Panc1 (cell line): ENCODE results near the gene EID2B. TPM values are rescaled to one million over a fixed set of nuclear protein-coding genes. Genes with fewer than 3 reads are reported as not detected.
A peak's percentile ranks its signal among the peaks of the same experiment; 100 is the strongest.

Experiments used
- ATAC-seq: fragments of 200-7000 bp; cut with Tn5 transposase; 2 replicates; pipeline ENCODE4 v1.9.1; 2020; ENCODE audit warnings: mild to moderate bottlenecking, moderate library complexity
- BruUV-seq: library from RNA; stranded (reverse); fragments of 400-500 nt; replicated peaks from 2 replicates; lab custom pipeline; 2021; lab: Mats Ljungman, UMichigan
- CTCF ChIA-PET: fragments of 300-600 bp; sonication (Branson Sonifier 250); formaldehyde crosslinking; loops from one replicate; lab custom pipeline; 2022; ENCODE audit warnings: antibody characterized with exemption; lab: Charles Lee
- POLR2A ChIA-PET: fragments of 300-600 bp; sonication (Branson Sonifier 250); formaldehyde crosslinking; loops from one replicate; lab custom pipeline; 2022; ENCODE audit warnings: antibody characterized with exemption; lab: Charles Lee
- DNase-seq: peaks from one replicate; pipeline ENCODE4 v3.0.0-alpha.2; 2010; ENCODE audit warnings: low read depth, low spot score
- H3K27ac ChIP-seq: 2 replicates; pipeline ENCODE4 v1.5.1; 2011; ENCODE audit warnings: mild to moderate bottlenecking, low read length, inconsistent platforms
- H3K27me3 ChIP-seq: fragments of 200-500 bp; sonication (Bioruptor generic); 2 replicates; pipeline ENCODE4 v1.6.0; 2014; ENCODE audit warnings: low read length, inconsistent platforms; ENCODE audit not compliant: control insufficient read depth, insufficient read depth
- H3K36me3 ChIP-seq: fragments of 200-500 bp; sonication (Bioruptor generic); 2 replicates; pipeline ENCODE4 v1.5.1; 2014; ENCODE audit warnings: inconsistent platforms, mild to moderate bottlenecking, low read length, moderate library complexity; ENCODE audit not compliant: control insufficient read depth, insufficient read depth
- H3K4me1 ChIP-seq: 2 replicates; pipeline ENCODE4 v1.5.1; 2011; ENCODE audit warnings: inconsistent platforms, mild to moderate bottlenecking, low read length, moderate library complexity; ENCODE audit not compliant: control insufficient read depth, insufficient read depth
- H3K4me3 ChIP-seq, 2 experiments: 2 replicates each; pipeline ENCODE4 v1.5.1; 2011 to 2012; ENCODE audit warnings: low read depth in 2 of 2, low read length in 2 of 2, mild to moderate bottlenecking in 2 of 2, inconsistent platforms in 1 of 2, moderate library complexity in 1 of 2
- H3K9me3 ChIP-seq: fragments of 200-500 bp; sonication (Bioruptor generic); 2 replicates; pipeline ENCODE4 v1.5.1; 2014; ENCODE audit warnings: low read depth, mild to moderate bottlenecking, inconsistent platforms, low read length, moderate library complexity; ENCODE audit not compliant: control insufficient read depth, insufficient read depth
- CTCF ChIP-seq: fragments of 450-650 bp; IDR thresholded peaks from 2 replicates; pipeline ENCODE4 v1.5.1; 2017; ENCODE audit warnings: mild to moderate bottlenecking
- POLR2AphosphoS5 ChIP-seq: IDR thresholded peaks from 2 replicates; pipeline ENCODE4 v1.6.1; 2012; ENCODE audit warnings: mild to moderate bottlenecking, low read depth, low read length, moderate library complexity
- SIN3A ChIP-seq: IDR thresholded peaks from 2 replicates; pipeline ENCODE4 v1.6.1; 2012; ENCODE audit warnings: low read depth, mild to moderate bottlenecking, low read length, moderate library complexity, borderline replicate concordance; ENCODE audit not compliant: insufficient read depth
- TCF7L2 ChIP-seq: IDR thresholded peaks from 2 replicates; pipeline ENCODE4 v1.6.1; 2011; ENCODE audit warnings: mild to moderate bottlenecking, low read depth, low read length, inconsistent platforms
- in situ Hi-C: cut with HindIII; loops from 2 replicates; pipeline ENCODE4 v1.10.0; 2016; ENCODE audit warnings: low sequenced_read_pairs, low pct_unique_long_range_greater_than_20kb
- intact Hi-C: fragments of 100-400 bp; cut with micrococcal nuclease; formaldehyde crosslinking; loops from one replicate; pipeline ENCODE4 v1.10.0; 2022; ENCODE audit not compliant: unreplicated experiment
- total RNA-seq: library from RNA; stranded (reverse); gene quantifications from one replicate; pipeline ENCODE4 v1.2.1, GENCODE V29; 2021; ENCODE audit not compliant: unreplicated experiment
- TF ChIP-seq, protein P1 (sequence below), 2 experiments: IDR thresholded peaks; 2 replicates each; pipeline ENCODE4 v1.6.1; 2011 to 2012; ENCODE audit warnings: low read depth in 2 of 2, control low read depth in 1 of 2, low read length in 1 of 2, mild to moderate bottlenecking in 1 of 2, moderate library complexity in 1 of 2; ENCODE audit not compliant: insufficient read depth in 1 of 2

Gene EID2B
- total RNA-seq, 1 experiment from 2014 or later: 37.7 TPM

DNA sequence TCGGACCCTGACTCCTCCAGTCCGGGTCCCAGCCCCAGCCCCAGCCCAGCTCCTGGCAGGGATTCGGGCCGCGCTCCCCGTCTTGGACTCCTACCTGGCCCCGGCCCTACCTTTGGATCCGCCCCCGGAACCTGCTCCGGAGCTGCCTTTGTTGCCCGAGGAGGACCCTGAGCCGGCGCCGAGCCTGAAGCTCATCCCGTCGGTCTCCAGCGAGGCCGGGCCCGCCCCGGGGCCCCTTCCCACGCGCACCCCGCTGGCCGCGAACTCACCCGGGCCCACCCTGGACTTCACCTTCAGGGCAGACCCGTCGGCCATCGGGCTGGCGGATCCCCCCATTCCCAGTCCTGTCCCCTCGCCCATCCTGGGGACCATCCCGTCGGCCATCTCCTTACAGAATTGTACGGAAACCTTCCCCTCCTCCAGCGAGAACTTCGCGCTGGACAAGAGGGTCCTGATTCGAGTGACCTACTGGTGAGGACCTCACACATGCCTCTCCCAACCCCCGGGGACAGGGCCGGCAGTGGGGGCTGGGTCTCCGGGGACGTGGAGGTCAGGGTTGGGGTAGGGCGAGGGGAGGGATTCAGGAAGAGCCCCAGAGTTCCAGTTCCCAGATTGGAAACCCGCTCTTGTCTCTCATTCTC, 17.0 kb downstream of the EID2B start:
- Histone ChIP-seq H3K27ac (peak overlapping the region; percentile 5), H3K4me1 (peaks cover 26% of the 10 kb centered on the region), H3K36me3 (no peaks in the 10 kb centered on the region), H3K9me3 (no peaks in the 10 kb centered on the region), H3K4me3 (peak overlapping the region; percentile 30 to 55), H3K27me3 (peaks cover 23% of the 10 kb centered on the region)
- no peak for DNase-seq
- ATAC-seq: peak; percentile 3
- intact Hi-C loops: no loop called here
- TF ChIP-seq TCF7L2 (no peak), CTCF (no peak), SIN3A (no peak), POLR2AphosphoS5 (no peak)
- TF ChIP-seq, protein P1, sequence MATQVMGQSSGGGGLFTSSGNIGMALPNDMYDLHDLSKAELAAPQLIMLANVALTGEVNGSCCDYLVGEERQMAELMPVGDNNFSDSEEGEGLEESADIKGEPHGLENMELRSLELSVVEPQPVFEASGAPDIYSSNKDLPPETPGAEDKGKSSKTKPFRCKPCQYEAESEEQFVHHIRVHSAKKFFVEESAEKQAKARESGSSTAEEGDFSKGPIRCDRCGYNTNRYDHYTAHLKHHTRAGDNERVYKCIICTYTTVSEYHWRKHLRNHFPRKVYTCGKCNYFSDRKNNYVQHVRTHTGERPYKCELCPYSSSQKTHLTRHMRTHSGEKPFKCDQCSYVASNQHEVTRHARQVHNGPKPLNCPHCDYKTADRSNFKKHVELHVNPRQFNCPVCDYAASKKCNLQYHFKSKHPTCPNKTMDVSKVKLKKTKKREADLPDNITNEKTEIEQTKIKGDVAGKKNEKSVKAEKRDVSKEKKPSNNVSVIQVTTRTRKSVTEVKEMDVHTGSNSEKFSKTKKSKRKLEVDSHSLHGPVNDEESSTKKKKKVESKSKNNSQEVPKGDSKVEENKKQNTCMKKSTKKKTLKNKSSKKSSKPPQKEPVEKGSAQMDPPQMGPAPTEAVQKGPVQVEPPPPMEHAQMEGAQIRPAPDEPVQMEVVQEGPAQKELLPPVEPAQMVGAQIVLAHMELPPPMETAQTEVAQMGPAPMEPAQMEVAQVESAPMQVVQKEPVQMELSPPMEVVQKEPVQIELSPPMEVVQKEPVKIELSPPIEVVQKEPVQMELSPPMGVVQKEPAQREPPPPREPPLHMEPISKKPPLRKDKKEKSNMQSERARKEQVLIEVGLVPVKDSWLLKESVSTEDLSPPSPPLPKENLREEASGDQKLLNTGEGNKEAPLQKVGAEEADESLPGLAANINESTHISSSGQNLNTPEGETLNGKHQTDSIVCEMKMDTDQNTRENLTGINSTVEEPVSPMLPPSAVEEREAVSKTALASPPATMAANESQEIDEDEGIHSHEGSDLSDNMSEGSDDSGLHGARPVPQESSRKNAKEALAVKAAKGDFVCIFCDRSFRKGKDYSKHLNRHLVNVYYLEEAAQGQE (IDR thresholded peaks at IDR 0.05; ENCODE audit: insufficient read depth in 1 of 2, low read depth in 2 of 2, low read length in 1 of 2): no peak
- POLR2A ChIA-PET: interaction anchor here (0.7 to 6.2 kb wide), 8 partner anchors 21 to 87 kb away, joined by 3 to 63 read pairs (median 5); partner anchors contain the start of genes RPS16 and TIMM50
- in situ Hi-C loops: no loop called here
- no TSS peak for BruUV-seq
- CTCF ChIA-PET: interaction anchor here (0.6 to 5.9 kb wide), 13 partner anchors 9 to 933 kb away, joined by 3 to 49 read pairs (median 4); partner anchors contain the start of genes DLL3, DYRK1B, EID2B and SUPT5H

- H3K36me3 ChIP-seq: no peaks in the 10 kb centered on the region
- H3K27me3 ChIP-seq: peaks cover 23% of the 10 kb centered on the region
- peaks cover 26% of the 10 kb centered on the region for H3K4me1 ChIP-seq
- in situ Hi-C loops (no loop called here), intact Hi-C loops (no loop called here)
- no TSS peak for BruUV-seq
- ATAC-seq: peak; percentile 56
- POLR2A ChIA-PET: interaction anchor here (0.5 to 6.2 kb wide), 15 partner anchors 13 to 318 kb away, joined by 3 to 63 read pairs (median 6); partner anchors contain the start of genes DLL3, EID2B, RPS16 and SUPT5H
- CTCF ChIA-PET: interaction anchor here (0.6 to 5.9 kb wide), 19 partner anchors 8 to 278 kb away, joined by 3 to 49 read pairs (median 6); partner anchors contain the start of genes DLL3 and EID2B
- H3K9me3 ChIP-seq: no peaks in the 10 kb centered on the region
- DNase-seq: no peak
- TF ChIP-seq CTCF (no peak), TCF7L2 (no peak), SIN3A (no peak), POLR2AphosphoS5 (no peak)
- TF ChIP-seq, protein P1 (IDR thresholded peaks at IDR 0.05; ENCODE audit: insufficient read depth in 1 of 2, low read depth in 2 of 2, low read length in 1 of 2): no peak
- H3K27ac ChIP-seq: peak within 1 kb of the TSS; percentile 5
- peak within 1 kb of the TSS; percentile 30 to 55 for H3K4me3 ChIP-seq
These were observed 17.7 kb downstream of the EID2B start, which contains the start of gene SELENOV for GRCh38 chr19:39514840-39515550. Gene SELENOV (plus strand): TSS chr19:39515139. CDS start chr19:39515213, 74 bp downstream.
